Coronary artery (tissue), 2 donors: ENCODE measurements around the gene ID2.
"Not testable (repeated sequence)": the region's sequence is repeated elsewhere in the genome, so short reads cannot be mapped to it uniquely, and the experiment has no call there.

Source experiments
- DNase-seq: peaks from one replicate; pipeline ENCODE4 v3.0.0-alpha.2; 2017; ENCODE audit warnings: low spot score
- H3K27ac ChIP-seq, 2 donors: fragments of 200-600 bp; sonication (generic); one replicate each; pipeline ENCODE4 v1.5.1; 2016 to 2019
- H3K4me3 ChIP-seq: fragments of 200-600 bp; sonication (generic); 2 replicates; pipeline ENCODE4 v1.5.1; 2016; ENCODE audit warnings: mild to moderate bottlenecking, moderate library complexity
- CTCF ChIP-seq: fragments of 200-600 bp; sonication (generic); IDR thresholded peaks from one replicate; pipeline ENCODE4 v1.5.1; 2019; ENCODE audit warnings: antibody characterized with exemption

ID2 gene

DNA sequence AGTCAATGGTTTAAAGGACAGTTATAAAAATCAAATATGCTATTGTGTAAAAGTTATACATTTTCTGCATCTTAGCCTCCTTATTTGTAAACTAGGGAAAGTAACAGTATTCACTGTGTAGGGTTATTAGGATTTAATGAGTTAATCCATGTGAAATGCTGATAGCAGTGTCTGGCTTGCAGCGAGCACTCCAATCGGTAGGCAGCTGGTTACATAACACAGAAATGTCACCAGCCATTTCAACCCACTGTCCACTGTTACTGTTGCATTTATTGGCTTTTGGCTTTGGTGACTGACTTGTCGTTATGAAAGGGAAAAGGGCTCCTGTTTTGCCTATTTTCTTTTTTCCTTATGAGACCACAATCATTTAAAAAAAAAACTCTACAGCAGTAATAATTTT, 38.9 kb downstream of the ID2 start:
- no peak for DNase-seq
- no peak overlapping the region for H3K4me3 ChIP-seq
- H3K27ac ChIP-seq: no peak overlapping the region
- TF ChIP-seq CTCF: no peak

DNA sequence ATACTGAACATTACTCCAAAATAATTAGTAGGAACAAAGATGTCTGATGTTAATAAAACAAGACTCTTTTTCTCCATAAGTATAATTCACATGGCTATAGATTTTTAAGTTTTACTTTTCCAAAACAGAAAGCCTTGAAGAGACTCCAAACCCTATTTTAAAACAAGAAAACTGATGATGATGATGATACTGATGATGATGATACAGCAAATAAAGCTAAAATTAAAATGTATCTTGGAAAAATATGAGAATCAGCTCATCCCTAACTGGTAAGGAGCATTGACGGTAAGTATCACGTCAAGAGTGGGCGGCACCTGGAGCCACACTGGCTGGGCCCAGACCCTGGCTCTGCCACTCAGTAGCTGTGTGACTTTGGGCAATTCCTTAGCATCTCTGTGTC, 39.6 kb downstream of the ID2 start:
- Histone ChIP-seq H3K27ac (no peak overlapping the region), H3K4me3 (no peak overlapping the region)
- no peak for DNase-seq
- TF ChIP-seq CTCF: no peak

GRCh38 chr2:8722986-8723385, 41.1 kb downstream of the ID2 start:
- no peak for TF ChIP-seq CTCF
- no peak for DNase-seq
- Histone ChIP-seq H3K27ac (no peak overlapping the region), H3K4me3 (no peak overlapping the region)

GRCh38 chr2:8725838-8726237, 44.0 kb downstream of the ID2 start:
- Histone ChIP-seq H3K4me3 (no peak overlapping the region), H3K27ac (no peak overlapping the region)
- DNase-seq: no peak
- no peak for TF ChIP-seq CTCF

DNA sequence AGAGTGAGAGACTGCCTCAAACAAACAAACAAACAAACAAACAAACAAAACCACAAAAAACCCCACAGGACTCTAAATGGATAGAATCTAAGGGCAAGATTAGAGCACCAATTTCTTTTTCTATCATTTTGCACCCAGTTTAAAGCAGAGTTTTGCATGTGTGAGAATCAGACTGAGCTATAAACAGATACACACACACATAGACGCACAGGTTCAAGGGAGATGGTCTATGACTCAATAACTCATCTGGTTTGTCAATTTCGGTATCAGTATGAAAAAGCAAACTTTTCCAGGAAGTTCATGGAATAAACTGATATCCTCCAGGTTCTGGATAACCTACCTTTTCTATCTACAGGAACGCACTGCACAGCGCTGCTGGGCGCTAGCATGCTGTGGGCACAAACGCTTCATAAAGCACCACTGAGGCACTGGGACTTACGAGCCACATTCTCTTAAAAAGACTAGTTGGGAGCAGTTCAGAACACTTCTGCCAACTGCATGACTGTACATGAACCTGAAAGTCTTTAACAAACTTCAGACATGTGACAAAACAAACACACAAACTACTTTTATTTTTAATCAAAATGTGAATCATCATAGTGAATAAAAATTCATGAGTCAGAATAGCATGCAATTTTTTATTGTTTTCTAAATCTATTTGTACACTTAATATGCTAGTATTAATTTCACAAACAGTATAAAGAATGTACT, 46.6 kb downstream of the ID2 start:
- no peak overlapping the region for H3K4me3 ChIP-seq
- H3K27ac ChIP-seq: no peak overlapping the region
- no peak for DNase-seq
- TF ChIP-seq CTCF: no peak

DNA sequence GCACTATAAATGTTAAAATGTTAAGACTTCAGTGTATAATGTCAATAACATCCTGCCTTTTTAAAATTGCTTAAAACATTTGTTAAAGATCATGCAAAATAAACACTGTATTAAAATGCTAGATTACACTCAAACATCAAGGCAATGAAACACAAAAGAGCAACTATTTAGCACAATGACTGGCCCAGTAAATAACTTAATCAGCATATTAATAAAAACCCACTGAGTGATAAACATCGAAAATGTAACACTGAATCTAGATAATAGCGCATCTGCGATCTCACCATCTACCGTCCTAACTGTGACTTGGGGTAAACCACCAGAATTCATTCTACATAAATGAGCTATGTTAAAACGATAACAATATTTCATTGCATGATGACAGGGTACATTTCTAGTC, 47.2 kb downstream of the ID2 start:
- not testable (repeated sequence) for H3K27ac ChIP-seq, DNase-seq, H3K4me3 ChIP-seq

DNA sequence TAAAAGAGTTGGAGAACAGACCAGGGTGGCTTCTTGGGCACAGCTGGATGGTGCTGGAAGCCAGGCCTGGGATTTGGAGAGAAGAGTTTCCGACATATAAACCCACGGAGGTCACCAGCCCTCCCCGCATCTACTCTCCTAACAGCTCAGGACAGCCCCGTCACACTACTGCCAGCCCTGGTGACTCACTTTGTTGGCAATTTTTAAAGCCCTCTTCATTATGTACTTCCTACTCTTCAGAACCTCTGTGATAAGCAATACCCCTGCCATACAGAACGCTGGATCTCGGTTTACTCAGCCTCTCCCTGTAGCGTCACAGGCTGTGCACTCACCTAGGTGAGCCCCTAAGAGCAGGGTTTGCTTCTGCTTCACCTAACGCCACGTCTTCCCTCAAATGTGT, 48.1 kb downstream of the ID2 start:
- no peak for DNase-seq
- no peak overlapping the region for H3K27ac ChIP-seq
- no peak overlapping the region for H3K4me3 ChIP-seq
- TF ChIP-seq CTCF: no peak
